ENCODE results near the gene XPO5.

DNA sequence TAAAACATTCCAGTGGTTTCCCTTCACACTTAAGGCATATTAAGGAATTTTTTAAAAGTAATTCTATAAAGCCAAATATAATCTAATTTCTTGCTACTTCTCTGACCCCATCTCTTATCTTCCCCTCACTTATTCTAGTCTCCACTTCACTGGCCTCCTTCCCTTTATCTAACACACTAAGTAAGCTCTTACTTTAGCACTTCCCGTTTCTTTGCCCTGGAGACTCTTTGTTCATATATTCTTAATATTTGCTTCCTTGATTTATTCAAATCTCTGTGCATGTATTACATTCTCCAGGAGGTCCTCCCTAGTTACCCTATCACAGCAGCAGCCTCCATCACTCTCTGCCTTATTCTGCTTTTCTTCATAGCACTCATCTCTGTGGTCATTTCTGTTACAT is 33.0 kb upstream of the XPO5 start:
- TF ChIP-seq POLR2A (conservative IDR thresholded peaks at IDR 0.05) = no peak
- no peak for TF ChIP-seq COPS2 (conservative IDR thresholded peaks at IDR 0.05)
- no peak for TF ChIP-seq EZH2 (IDR thresholded peaks at IDR 0.05; ENCODE audit: borderline replicate concordance, low read depth, low read length)
- no peak for TF ChIP-seq ZFX (CRISPR knock-in tag; IDR thresholded peaks at IDR 0.05)
- TF ChIP-seq NCOA1 (IDR thresholded peaks at IDR 0.05; ENCODE audit: low read depth) = no peak
- TF ChIP-seq LARP7 (IDR thresholded peaks at IDR 0.05) = no peak
